DND-41 (cell line): ENCODE measurements around the gene ITPR3.

Source experiments
- CTCF ChIP-seq: IDR thresholded peaks from 2 replicates; pipeline ENCODE4 v1.5.1; 2012; ENCODE audit warnings: borderline replicate concordance, low read length, moderate library complexity, mild to moderate bottlenecking; ENCODE audit not compliant: poor library complexity, severe bottlenecking; ENCODE audit errors: extremely low read depth
- EZH2 ChIP-seq: IDR thresholded peaks from 3 replicates; pipeline ENCODE4 v1.6.1; 2012; ENCODE audit warnings: borderline replicate concordance, low read depth, mild to moderate bottlenecking, moderate library complexity, low read length, inconsistent platforms; ENCODE audit not compliant: severe bottlenecking

- TF ChIP-seq EZH2 (no peak), CTCF (peak; percentile 87)
Observed at GRCh38 chr6:33711140-33712129, 90.3 kb downstream of the ITPR3 start, which contains the start of gene UQCC2.
